ENCODE data around the gene SBNO2. TPM values are rescaled to one million over a fixed set of nuclear protein-coding genes. Genes with fewer than 3 reads are reported as not detected.

SBNO2 gene
- total RNA-seq, 1 donor from 2014 or later = 120 TPM

DNA sequence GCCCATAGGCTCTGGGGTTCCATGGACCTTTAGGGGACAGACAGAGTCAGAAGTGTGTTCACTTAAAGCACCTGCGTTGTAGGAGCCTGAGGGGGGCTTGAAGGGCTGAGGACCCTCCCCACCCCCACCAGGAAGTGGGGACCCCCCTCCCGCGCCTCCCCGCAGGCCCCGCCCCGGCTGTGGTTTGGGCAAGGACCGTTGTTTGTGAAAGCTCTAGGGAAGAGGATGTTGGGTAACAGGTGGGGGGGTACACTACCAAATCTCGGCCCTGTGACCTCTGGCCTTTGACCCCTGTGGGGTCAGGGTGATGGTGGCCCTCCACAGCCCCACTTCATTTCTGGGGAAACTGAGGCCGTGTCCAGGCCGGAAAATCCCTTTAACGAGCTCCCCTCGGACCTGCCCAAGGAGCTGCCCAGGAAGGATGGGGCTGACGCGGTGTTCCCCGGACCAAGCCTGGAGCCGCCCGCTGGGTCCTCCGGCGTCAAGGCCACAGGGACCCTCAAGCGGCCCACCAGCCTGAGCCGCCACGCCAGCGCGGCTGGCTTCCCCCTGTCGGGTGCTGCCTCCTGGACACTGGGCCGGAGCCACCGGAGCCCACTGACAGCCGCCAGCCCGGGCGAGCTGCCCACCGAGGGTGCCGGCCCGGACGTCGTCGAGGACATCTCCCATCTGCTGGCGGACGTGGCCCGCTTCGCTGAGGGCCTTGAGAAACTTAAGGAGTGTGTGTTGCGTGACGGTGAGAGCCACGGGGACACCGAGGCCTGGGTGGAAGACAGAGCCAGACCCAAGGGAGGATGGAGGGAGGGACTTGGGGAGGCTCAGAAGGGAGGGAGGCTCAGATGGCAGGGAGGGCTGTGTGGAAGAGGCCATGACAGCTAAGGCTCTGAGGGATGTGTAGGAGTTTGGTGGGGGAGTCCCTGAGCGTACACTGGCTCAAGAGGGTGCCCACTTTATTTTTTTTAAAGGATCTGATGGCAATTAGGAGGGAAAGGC lies 105.8 kb downstream of the SBNO2 start:
- TF ChIP-seq, protein P1, sequence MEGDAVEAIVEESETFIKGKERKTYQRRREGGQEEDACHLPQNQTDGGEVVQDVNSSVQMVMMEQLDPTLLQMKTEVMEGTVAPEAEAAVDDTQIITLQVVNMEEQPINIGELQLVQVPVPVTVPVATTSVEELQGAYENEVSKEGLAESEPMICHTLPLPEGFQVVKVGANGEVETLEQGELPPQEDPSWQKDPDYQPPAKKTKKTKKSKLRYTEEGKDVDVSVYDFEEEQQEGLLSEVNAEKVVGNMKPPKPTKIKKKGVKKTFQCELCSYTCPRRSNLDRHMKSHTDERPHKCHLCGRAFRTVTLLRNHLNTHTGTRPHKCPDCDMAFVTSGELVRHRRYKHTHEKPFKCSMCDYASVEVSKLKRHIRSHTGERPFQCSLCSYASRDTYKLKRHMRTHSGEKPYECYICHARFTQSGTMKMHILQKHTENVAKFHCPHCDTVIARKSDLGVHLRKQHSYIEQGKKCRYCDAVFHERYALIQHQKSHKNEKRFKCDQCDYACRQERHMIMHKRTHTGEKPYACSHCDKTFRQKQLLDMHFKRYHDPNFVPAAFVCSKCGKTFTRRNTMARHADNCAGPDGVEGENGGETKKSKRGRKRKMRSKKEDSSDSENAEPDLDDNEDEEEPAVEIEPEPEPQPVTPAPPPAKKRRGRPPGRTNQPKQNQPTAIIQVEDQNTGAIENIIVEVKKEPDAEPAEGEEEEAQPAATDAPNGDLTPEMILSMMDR (IDR thresholded peaks at IDR 0.05) = no peak
- peaks cover 8 to 24% of the 10 kb centered on the region in 2 donors for H3K4me1 ChIP-seq
- no peaks in the 10 kb centered on the region for H3K9me3 ChIP-seq
- no peak for DNase-seq (ENCODE audit: low spot score in 2 of 2)
- peak overlapping the region; percentile 14 to 37 for H3K27ac ChIP-seq
- H3K27me3 ChIP-seq = peaks cover 21% of the 10 kb centered on the region
- no peaks in the 10 kb centered on the region for H3K36me3 ChIP-seq
- intact Hi-C loops (cut with DNase I) = no loop called here
- H3K4me3 ChIP-seq = peak overlapping the region; percentile 55 to 56

DNA sequence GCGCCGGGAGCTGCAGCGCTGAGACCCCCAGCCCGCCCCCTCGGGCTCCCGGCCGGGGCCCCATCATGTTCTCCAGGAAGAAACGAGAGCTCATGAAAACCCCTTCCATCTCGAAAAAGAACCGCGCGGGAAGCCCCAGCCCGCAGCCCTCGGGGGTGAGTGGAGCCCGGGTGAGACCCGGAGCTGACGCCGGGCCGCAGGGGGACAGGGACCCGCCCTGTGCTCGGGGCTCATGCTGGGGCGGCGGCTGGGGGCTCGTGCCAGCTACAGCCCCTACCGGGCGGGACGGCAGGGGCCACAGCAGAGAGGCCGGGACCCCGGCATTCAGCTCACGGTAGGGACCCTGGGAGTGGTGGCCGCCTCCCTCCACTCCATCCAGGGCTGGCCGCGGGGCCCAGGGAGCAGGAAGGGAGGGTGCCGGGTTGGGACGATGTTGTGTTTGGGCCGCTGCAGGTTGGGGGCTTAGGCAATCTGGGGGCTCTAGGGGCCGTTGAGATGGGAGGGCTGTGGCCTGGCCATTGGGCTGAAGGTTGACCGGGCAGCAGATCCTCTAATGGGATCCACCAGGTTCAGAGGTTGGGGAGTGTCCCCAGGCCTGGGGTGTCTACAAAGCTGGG lies 106.6 kb downstream of the SBNO2 start:
- intact Hi-C loops (cut with DNase I) = no loop called here
- Histone ChIP-seq H3K27ac (peak overlapping the region; percentile 14 to 37), H3K4me1 (peaks cover 8 to 24% of the 10 kb centered on the region in 2 donors), H3K9me3 (no peaks in the 10 kb centered on the region), H3K36me3 (no peaks in the 10 kb centered on the region), H3K4me3 (peak overlapping the region; percentile 55 to 56), H3K27me3 (peaks cover 21% of the 10 kb centered on the region)
- no peak for DNase-seq (ENCODE audit: low spot score in 2 of 2)
- TF ChIP-seq, protein P1 (IDR thresholded peaks at IDR 0.05) = no peak

DNA sequence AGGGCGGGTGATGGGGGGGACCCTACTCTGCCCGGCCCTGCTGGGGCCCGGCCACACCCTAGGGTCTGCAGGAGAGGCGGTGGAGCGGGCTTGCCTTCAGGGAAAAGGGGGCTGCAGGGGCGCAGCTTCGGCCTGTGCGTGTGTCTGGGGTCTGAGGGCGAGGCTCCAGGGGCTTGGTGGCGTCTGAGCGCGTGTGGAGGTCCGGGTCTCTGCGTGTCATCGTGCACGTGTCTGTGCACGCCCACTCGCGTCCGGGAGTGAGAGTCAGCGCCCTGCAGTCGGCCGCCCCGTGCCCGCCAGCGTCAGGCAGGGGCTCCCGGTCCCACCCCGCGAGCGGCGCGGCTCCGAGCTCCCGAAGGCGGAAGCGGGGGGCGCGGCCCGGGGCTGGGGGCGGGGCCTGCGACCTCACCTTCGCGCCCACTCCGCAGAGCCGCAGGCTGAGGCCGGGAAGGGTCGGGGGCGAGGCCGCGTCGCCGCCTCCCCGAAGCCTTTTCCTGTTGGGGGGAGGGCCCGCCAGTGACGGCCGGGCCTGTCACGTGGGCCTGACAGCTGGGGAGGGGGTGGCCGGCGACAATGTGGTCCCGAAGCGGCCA lies 107.2 kb downstream of the SBNO2 start, which contains the start of gene ARHGAP45:
Gene ARHGAP45, plus strand, starts transcription at position 420 of the 593 bp plus-strand sequence. CDS start 239 bp downstream, outside the sequence.
- intact Hi-C loops (cut with DNase I) = no loop called here
- peaks cover 8 to 24% of the 10 kb centered on the region in 2 donors for H3K4me1 ChIP-seq
- no peak for DNase-seq (ENCODE audit: low spot score in 2 of 2)
- no peaks in the 10 kb centered on the region for H3K9me3 ChIP-seq
- H3K4me3 ChIP-seq = peak within 1 kb of the TSS; percentile 55 to 56
- H3K36me3 ChIP-seq = no peaks in the 10 kb centered on the region
- peaks cover 21% of the 10 kb centered on the region for H3K27me3 ChIP-seq
- peak within 1 kb of the TSS; percentile 14 to 37 for H3K27ac ChIP-seq
- TF ChIP-seq, protein P1 (IDR thresholded peaks at IDR 0.05) = no peak

DNA sequence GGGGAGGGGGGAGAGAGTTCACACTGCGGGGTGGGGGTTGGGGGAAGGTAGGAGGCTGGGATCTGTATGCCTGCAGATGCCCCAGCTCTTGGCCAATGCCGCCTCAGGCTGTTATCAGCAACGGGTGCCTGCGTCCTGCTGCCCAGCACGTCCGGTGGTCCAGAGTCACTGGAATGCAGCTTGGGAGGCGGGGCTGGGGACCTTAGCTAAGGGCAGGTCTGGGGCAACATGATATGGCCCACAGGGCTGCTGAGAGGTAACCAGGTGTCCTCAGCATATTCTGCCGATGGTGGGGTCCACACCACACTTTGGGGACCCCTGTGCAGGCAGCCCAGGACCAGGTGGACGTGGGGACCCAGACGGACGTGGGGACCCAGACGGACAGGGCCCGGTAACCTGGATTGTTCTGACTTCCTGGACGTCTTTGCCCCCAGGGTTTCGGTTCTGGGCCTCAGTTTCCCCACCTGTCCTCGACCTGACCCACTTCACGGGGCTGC lies 107.8 kb downstream of the SBNO2 start:
- Histone ChIP-seq H3K27me3 (peaks cover 21% of the 10 kb centered on the region), H3K36me3 (no peaks in the 10 kb centered on the region), H3K4me1 (peaks cover 8 to 24% of the 10 kb centered on the region in 2 donors), H3K4me3 (peak overlapping the region; percentile 55 to 56), H3K27ac (no peak overlapping the region), H3K9me3 (no peaks in the 10 kb centered on the region)
- no peak for DNase-seq (ENCODE audit: low spot score in 2 of 2)
- intact Hi-C loops (cut with DNase I) = no loop called here
- TF ChIP-seq, protein P1 (IDR thresholded peaks at IDR 0.05) = no peak

DNA sequence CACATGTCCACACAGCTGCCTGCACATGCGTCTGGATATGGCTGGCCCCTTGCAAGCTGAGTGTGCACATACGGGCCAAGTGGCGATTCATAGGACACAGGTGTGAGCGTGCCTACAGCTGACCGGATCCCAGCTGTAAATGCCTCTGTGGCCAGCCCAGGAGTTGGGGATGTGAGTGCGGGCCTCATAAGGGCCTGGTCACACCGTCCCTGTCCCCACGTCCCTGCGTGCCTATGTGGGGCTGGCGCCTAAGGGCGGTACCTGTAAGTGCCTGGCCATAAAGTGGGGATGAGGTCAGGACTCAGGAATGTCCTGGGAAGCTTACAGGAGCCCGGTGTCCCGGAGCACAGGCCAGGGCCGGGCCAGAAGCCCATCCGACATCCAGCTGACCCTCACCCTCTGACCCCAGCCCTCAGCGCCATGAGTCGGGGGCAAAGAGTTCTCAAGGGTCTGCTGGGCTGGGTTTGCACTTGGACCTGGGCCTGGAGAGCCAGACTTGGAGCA lies 108.4 kb downstream of the SBNO2 start:
- H3K9me3 ChIP-seq = no peaks in the 10 kb centered on the region
- H3K27me3 ChIP-seq = peaks cover 21% of the 10 kb centered on the region
- no peaks in the 10 kb centered on the region for H3K36me3 ChIP-seq
- intact Hi-C loops (cut with DNase I) = no loop called here
- peaks cover 8 to 22% of the 10 kb centered on the region in 2 donors for H3K4me1 ChIP-seq
- H3K27ac ChIP-seq = no peak overlapping the region
- TF ChIP-seq, protein P1 (IDR thresholded peaks at IDR 0.05) = no peak
- no peak overlapping the region for H3K4me3 ChIP-seq
- DNase-seq (ENCODE audit: low spot score in 2 of 2) = no peak
